Fibroblast of peridontal ligament (primary cell): ENCODE measurements around the gene TNFRSF8.

Experiments
- DNase-seq: peaks from one replicate; pipeline ENCODE4 v3.0.0-alpha.2; 2010; ENCODE audit errors: extremely low read depth

Gene TNFRSF8

GRCh38 chr1:12173631-12174121, 110.6 kb downstream of the TNFRSF8 start:
- no peak for DNase-seq

DNA sequence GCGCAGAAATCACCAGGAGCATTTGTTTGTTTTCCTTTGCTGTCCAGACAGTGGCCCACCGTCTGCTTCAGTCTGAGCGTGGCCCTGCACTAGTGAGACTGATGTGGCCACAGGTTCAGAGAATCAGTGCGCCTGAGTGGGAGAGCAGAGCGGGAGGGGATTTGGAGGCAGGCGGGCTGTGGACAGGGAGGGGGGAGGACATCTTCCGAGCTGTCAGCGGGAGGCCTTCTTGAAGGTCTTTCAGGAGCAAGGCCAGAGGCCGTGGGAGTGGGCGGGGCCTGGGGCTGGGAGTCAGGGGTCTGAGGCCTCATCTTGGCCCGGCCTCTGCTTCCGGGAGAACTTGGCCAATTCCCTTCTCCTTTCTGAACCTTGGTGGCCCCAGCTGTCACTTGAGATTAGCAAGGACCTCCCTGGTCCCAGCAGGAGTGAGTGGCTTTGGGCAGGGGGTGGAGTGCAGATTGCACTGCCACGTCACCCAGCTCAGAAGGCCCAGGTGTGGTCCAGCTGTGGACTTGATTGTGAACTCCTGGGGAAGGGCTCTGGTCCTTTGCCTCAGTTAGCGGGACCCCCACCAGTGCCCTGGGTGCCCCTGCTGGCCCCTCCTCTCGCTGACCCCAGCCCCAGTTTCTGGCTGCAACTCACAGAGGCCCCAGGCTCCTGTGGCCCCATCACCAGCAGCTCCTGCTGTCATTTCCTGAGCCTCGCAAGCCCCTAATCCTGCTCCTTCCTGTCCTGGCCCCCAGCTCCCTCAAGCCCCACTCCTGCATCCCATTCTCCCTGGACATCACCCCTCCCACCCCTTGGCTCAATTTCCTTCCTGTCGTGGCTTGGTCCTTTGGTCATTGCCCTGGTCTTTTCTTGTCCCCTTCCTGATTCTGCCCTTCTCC, 112.1 kb downstream of the TNFRSF8 start:
- DNase-seq: no peak

DNA sequence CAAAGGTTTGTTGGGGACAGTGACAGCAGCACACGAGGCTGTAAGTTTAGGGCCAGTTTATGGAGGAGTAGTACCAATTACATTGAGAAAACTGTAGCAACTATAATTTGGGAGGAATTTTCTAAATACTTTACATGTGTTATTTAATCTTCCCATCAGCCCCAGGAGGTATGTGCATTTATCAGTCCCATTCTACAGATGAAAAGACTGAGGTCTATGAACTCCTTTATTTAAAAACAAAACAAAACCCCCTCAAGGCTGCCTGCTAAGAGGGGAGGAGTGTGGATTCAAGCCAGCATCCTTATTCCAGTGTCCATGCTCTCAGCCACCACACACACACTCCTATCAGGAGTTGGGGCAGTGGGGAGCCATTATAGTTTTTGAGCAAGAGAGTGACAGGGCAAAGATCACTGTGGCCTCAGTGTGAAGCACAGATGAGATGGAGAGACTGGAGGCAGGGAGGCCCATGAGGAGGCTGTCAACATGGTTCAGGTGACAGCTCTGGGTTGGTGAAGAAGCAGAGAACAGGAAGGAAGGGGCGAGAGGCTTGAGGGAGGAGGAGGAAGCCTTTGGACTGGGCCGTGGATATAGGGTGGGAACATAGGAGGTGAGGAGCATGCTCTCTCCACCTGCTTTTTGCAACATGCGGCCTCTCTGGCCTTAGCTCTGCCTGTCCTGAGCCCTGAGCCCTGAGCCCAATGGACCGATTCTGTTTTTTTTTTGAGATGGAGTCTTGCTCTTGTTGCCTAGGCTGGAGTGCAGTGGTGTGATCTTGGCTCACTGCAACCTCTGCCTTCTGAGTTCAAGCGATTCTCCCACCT, 113.4 kb downstream of the TNFRSF8 start:
- no peak for DNase-seq

GRCh38 chr1:12177156-12177998, 114.3 kb downstream of the TNFRSF8 start:
- DNase-seq: no peak

DNA sequence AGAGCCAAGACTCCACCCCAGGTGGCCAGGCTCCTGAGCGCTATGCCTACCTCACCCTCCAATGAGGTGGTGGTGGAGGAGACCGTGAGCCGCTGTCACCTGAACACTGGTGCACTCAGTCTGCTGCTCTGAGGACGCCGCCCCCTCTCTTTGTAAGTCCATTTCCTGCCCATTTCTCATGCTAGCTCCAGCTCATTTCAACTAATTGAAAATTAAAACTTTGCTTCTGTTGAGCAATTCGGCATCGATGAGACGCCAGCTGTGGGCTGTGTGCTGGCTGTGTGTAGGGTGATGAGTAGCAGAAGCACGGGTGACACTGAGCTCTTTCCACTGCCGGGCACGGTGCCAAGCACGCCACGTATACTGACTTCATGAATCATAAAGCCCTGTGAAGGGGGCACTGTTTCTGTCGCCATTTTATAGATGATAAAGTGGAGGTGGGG, 114.9 kb downstream of the TNFRSF8 start:
- peak; percentile 90 for DNase-seq

- DNase-seq: no peak
These were observed 115.4 kb downstream of the TNFRSF8 start for GRCh38 chr1:12178511-12178910.

DNA sequence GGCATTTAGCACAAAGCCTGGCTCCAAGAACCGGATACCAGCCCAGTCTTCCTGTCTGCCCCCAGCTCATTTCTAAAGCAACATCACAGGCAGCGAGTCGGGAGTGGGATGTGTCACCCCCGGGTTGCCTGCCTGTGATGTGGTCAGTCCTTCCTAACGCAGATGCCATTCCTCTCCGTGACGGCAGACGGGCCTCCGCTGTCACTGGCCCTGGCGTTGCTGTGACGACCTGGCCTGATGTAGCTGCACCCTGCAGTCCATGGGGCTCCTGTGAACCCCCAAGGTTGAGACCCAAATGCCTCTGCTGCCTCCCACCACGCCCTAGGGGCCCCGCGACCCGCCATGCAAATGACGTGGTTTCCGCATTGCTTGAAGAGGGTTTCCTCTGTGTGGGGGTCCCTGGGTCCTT, 116.0 kb downstream of the TNFRSF8 start:
- peak; percentile 54 for DNase-seq

DNA sequence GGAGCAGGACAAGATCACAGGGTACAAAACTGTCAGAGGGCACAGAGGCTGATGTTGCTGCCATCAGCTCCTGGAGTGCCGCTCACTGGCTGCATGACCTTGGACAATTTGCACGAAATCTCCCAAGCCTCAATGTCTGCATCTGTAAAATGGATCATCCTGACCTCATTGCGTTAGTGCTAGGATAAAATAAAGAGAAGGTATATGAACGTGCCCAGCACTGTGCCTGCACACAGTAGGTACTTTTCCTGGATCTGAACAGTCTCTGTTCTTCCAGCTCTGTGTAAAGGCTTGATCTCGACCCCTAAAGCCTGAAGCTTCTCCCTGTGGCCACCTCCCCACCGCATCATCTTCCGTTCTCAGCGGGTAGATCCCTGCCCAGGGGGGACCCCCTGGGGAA, 116.6 kb downstream of the TNFRSF8 start:
- no peak for DNase-seq

- DNase-seq: no peak
These were observed 117.2 kb downstream of the TNFRSF8 start for GRCh38 chr1:12180315-12180714.

- no peak for DNase-seq
These were observed 117.8 kb downstream of the TNFRSF8 start for GRCh38 chr1:12180903-12181302.

DNA sequence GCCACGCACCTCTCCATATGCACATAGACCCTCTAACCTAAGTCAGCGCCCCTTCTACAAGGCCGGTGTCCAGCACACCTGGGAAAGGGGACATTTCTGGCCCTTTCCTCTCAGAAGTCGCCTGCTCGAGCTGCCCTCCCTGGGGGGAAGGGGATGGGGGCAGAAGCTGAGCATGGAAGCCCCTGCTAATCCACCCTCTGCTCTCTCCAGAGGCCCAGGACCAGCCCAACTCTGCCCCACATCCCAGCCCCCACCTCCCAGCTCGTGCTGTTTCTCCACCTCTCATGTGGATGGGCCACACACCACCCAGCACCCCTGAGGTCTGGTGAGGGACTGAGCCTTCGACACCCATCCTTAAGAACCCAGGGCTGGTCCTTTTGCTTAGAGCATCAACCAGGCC, 118.5 kb downstream of the TNFRSF8 start:
- no peak for DNase-seq

DNA sequence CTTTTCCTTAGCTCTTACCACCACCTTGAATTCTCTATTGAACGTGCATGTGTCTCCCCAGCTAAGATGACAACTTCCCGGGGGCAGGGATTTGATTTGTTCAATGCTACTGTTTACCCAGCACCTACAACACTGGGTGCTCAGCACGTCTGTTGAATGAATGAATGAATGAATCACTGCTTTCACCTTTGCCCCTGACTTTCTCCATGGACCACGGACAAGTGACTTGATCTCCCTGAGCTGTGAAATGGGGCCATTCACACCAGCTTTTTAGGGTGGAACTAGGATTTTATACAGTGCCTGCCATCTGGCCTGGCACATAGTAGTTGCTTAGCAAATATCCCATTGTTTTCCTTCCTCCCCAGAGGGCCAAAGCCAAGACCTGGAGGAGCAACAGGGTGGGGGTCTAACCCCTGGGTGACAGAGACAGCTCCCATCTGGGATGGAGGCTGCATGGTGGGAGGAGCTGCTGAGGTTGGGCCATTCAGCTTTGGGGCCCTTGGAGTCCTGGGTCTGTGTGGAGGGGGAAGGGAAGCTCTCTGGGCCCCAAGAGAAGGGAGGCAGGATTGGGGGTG, 119.4 kb downstream of the TNFRSF8 start:
- no peak for DNase-seq

- no peak for DNase-seq
These were observed 120.1 kb downstream of the TNFRSF8 start for GRCh38 chr1:12183095-12183794.

GRCh38 chr1:12184008-12184681, 121.0 kb downstream of the TNFRSF8 start:
- DNase-seq: peak; percentile 83

DNA sequence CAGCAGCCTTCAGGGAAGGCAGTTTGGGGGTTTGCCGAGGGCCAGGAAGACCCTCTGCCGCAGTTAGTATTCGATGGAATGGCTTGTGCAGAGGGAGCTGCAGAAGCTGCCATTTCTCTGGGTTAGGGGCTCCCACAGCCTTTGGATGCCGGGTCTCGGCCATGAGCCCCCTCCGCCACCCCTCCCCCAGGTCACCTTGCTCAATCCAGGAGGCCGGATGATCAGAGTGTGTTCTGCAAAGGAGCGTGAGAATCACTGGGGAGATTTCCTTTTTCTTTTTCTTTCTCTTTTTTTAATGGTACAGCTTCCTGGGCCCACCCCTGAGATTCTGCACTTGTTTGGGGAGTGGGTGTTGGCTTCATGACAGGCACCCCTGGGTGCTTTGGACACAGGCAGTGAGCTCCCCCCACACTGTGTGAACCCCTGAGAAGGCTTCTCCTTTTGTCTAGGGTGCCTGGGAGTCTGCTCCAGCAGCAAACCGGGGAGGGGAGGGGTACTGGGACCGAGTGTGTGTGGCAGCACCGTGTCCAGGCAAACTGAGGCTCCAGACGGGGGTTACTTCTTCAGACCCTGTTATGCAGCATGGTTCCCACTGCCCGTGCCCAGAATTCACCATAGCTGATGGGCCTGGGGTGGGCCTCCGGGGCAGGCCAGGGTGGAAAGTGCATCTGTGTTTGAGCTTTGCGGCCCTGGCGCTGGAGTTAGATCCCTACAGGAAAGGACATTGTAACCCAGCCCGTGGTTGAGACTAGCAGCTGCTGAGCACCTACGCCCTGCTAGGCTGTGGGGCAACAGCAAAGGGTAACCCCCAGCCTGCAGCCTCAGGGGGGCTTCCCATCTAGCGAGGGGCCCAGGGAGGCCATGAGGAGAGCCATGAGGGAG, 122.2 kb downstream of the TNFRSF8 start:
- DNase-seq: no peak

DNA sequence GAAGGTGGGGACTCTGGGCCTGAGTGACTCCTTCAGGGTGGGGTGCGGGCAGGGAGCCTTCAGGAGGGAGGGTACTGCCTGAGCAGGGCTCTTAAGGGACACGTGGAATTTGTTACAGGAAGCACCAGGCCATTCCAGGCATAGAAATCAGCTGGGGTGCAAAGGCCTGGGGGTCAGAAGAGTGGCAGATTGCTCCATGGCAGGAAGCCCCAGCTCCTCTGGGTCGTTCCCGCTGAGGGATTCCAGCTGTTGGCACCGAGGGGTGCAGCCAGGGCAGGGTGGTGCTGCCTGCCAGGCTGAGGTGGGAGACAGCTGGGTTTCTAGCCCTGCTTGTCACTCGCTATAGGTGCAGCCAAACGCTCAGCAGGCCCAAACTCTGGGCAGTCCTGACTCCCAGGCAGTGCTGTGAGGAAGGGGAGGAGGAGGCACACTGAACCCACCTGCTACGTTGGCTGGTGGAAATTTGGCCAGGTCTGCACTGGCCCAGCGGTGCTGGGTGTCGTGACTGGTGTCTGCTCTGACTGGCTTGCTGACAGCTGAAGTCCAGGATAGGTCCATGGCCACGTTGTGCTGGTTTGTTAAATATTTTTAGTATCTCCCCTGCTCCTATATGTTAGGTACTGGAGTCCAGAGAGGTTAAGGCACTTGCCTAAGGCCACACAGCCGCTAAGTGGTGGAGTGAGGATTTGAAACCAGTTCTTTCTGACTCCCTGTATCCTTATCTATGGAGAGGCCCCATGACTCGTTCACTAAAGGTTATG, 123.0 kb downstream of the TNFRSF8 start:
- DNase-seq: no peak

- no peak for DNase-seq
These were observed 123.5 kb downstream of the TNFRSF8 start for GRCh38 chr1:12186679-12186985.

DNA sequence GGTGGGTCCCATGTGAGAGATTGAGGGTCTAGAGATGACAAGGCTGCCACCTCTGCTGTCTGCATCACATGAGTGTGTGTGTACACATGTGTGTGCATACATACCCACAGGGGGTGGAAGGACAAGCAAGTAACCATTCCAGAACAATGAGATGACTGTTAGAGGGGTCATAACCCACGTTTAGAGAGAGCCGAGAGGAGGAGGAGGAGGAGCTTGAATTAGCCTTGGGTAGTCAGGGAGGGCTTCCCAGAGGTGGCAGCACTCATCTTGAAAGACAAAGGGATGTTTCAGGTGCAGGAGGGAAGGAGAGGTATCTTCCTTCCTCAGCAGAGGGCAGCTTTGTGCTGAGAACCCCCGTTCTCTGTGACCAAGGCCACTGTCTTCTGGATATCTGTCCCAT, 125.0 kb downstream of the TNFRSF8 start:
- no peak for DNase-seq
